Measurements from ENCODE around the gene RYR3.

RYR3 gene

GRCh38 chr15:33476908-33477307 lies 166.1 kb downstream of the RYR3 start:
- TF ChIP-seq RARB (CRISPR knock-in tag; IDR thresholded peaks at IDR 0.05) = no peak
- no peak for TF ChIP-seq ZC3H10 (CRISPR knock-in tag; IDR thresholded peaks at IDR 0.05)
- TF ChIP-seq PPARA (CRISPR knock-in tag; IDR thresholded peaks at IDR 0.05; ENCODE audit: borderline replicate concordance) = no peak
- no peak for TF ChIP-seq ZNF8 (CRISPR knock-in tag; IDR thresholded peaks at IDR 0.05)
- TF ChIP-seq GLIS3 (CRISPR knock-in tag; IDR thresholded peaks at IDR 0.05) = no peak
- no peak for TF ChIP-seq OSR1 (CRISPR knock-in tag; IDR thresholded peaks at IDR 0.05)
- TF ChIP-seq ESRRG (CRISPR knock-in tag; IDR thresholded peaks at IDR 0.05) = no peak
- TF ChIP-seq TCF4 (CRISPR knock-in tag; IDR thresholded peaks at IDR 0.05; ENCODE audit: borderline replicate concordance) = no peak
- no peak for TF ChIP-seq POU6F1 (CRISPR knock-in tag; IDR thresholded peaks at IDR 0.05; ENCODE audit: borderline replicate concordance, low read depth)
- TF ChIP-seq SNAI2 (CRISPR knock-in tag; IDR thresholded peaks at IDR 0.05) = no peak
- no peak for TF ChIP-seq ARNTL (CRISPR knock-in tag; IDR thresholded peaks at IDR 0.05; ENCODE audit: borderline replicate concordance, low read depth)
- no peak for TF ChIP-seq CREB5 (CRISPR knock-in tag; IDR thresholded peaks at IDR 0.05; ENCODE audit: low read depth)
- no peak for TF ChIP-seq TOX (CRISPR knock-in tag; IDR thresholded peaks at IDR 0.05; ENCODE audit: borderline replicate concordance)
- TF ChIP-seq ZFP30 (CRISPR knock-in tag; IDR thresholded peaks at IDR 0.05) = no peak
- TF ChIP-seq ZFP3 (CRISPR knock-in tag; IDR thresholded peaks at IDR 0.05) = no peak
- no peak for TF ChIP-seq BACH2 (CRISPR knock-in tag; IDR thresholded peaks at IDR 0.05; ENCODE audit: borderline replicate concordance)

GRCh38 chr15:33489335-33489734 lies 178.6 kb downstream of the RYR3 start:
- ATAC-seq = no peak
- TF ChIP-seq TSHZ2 (CRISPR knock-in tag; IDR thresholded peaks at IDR 0.05) (no peak), ZFP30 (CRISPR knock-in tag; IDR thresholded peaks at IDR 0.05) (no peak), RARB (CRISPR knock-in tag; IDR thresholded peaks at IDR 0.05) (no peak), ZNF70 (CRISPR knock-in tag; IDR thresholded peaks at IDR 0.05) (no peak), TOX (CRISPR knock-in tag; IDR thresholded peaks at IDR 0.05; ENCODE audit: borderline replicate concordance) (no peak), ESRRG (CRISPR knock-in tag; IDR thresholded peaks at IDR 0.05) (no peak), SNAI2 (CRISPR knock-in tag; IDR thresholded peaks at IDR 0.05) (no peak), GLIS3 (CRISPR knock-in tag; IDR thresholded peaks at IDR 0.05) (no peak), PPARA (CRISPR knock-in tag; IDR thresholded peaks at IDR 0.05; ENCODE audit: borderline replicate concordance) (no peak), PATZ1 (CRISPR knock-in tag; IDR thresholded peaks at IDR 0.05; ENCODE audit: borderline replicate concordance) (no peak), CREB5 (CRISPR knock-in tag; IDR thresholded peaks at IDR 0.05; ENCODE audit: low read depth) (no peak), ZFP3 (CRISPR knock-in tag; IDR thresholded peaks at IDR 0.05) (no peak), CSDC2 (CRISPR knock-in tag; IDR thresholded peaks at IDR 0.05) (no peak), ARNTL (CRISPR knock-in tag; IDR thresholded peaks at IDR 0.05; ENCODE audit: borderline replicate concordance, low read depth) (no peak), BACH2 (CRISPR knock-in tag; IDR thresholded peaks at IDR 0.05; ENCODE audit: borderline replicate concordance) (no peak)

More at GRCh38 chr15:33476908-33477307, 166.1 kb downstream of the RYR3 start:
- ATAC-seq = no peak

GRCh38 chr15:33490703-33491102 lies 179.9 kb downstream of the RYR3 start:
- ATAC-seq = no peak
- no peak for TF ChIP-seq GLIS3 (CRISPR knock-in tag; IDR thresholded peaks at IDR 0.05)
